Measurements from ENCODE around the gene SERPINA12.

The SERPINA12 gene

DNA sequence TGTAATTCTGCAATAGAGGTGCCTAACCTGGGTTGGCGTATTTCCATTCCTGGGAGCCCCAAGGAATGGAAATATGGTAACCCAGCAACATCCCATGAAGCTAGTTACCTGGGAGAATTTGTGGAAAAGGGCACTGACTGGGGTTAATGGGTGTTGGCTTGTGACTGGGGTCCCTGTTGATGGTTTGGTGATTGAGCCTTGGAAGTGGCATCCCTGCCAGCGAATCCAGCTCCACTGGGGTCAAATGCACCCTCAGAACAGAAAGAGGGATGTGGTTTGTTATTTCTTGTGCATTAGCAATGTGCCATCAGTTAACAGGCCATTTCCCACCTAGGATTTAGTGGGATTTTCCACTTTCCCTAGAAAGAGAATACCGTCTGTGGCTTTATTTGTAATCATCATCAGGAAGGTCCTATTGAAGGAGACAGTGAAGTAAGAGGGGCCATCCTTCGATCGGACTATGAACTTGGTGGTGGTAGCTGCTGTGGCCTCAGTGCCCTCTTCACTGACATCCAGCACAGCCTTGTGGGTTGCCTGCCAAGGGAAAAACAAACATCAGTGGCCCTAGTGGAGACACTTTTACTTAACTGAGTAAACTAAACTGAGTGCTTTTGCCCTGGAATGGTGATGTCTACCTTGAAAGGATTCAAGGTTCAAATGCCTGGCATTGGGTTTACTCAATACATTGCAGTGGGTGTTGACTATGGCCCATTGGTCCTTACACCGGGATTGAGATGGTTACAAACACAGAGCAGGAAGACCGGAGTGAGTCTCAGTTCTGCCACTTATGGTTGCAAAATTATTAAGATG lies 46.3 kb downstream of the SERPINA12 start:
- no peak for DNase-seq

GRCh38 chr14:94462219-94462551 lies 47.1 kb downstream of the SERPINA12 start:
- no peak for DNase-seq

GRCh38 chr14:94461526-94462218 lies 47.6 kb downstream of the SERPINA12 start:
- DNase-seq = no peak

DNA sequence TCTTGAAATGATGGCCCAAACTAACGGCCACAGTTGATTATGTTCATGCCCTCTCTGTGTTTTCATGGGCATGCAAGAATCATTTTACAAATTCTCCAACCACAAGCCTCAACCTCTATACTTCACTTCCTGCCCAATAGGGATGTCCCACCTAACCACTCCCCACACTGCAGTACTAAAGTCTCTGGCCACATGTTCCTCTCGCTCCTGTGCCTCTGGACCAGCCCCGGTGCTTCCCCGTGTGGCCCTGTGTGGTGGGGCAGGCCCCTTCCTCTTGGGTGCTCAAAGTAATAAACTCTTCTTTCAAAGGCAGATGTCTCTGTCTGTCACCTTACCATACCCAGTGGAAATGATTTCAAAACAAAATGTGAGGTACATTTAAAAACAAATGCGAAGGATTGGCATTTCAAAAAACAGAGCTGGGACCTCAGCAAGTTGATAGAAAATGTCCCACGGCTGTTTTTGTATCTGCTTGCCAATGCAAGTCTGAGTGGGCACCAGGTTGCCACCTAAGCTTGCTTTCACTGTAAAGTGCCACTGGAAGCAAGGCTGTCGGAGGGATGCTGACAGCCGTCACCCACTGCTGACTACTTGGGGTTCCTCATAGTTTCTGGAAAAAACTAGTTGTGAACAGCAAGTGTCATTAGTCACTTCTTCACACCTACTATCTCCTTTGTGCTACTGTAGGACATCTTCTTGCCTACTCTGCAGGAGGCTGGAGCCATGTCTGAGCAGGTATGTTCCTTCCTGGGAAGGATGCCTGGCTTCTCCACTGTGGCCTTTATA lies 48.4 kb downstream of the SERPINA12 start:
- DNase-seq = no peak

DNA sequence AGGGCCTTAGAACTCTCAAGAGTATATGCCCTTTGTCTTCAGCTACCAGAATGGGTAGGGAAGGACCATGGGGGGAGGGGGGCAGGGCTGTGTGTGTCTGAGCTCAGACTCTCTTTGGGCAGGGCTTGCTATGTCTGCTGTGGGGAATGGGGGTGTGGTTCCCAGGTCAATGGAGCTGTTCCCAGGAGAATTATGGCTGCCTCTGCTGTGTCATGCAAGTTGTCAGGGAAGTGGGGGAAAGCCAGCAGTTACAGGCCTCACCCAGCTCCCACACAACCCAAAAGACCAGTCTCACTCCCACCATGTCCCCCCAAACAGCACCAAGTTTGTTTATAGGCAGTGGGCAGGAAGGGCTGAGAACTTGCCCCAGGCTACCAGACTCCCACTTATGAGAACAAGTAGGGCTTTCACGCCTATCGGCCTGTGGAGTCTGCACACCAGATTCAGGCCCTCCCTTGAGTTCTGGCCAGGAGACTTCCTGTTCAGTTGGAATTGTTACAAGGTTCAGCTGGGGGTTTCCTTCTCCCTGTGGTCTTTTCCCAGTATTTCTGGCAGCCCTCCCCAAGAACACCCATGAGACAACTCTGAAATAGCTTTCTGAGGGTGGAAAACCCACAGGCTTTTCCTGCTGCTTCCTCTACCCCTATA lies 50.6 kb downstream of the SERPINA12 start:
- no peak for DNase-seq

- DNase-seq = no peak
These were observed 51.2 kb downstream of the SERPINA12 start for GRCh38 chr14:94458096-94458495.

GRCh38 chr14:94455928-94456327 lies 53.3 kb downstream of the SERPINA12 start:
- no peak for DNase-seq

DNA sequence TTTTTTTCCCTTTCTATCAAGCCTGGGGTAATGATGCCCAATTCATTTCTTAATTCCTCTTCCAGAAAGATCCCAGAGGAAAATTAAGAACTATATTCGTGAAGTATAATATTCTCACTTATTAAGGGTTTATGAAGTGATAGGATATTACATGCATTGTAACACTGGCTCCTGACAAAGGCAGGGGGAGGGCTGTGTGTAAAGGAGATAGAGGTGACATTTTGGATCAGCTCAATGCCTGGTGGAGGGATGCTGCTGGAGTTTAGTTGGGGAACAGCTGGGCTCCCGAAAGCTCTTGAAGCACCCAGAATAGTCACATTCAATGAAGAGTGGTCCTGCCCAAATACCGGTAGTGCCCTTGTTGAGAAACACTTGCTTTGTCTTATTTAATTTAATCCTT lies 57.4 kb downstream of the SERPINA12 start:
- DNase-seq = no peak

- no peak for DNase-seq
These were observed 58.0 kb downstream of the SERPINA12 start for GRCh38 chr14:94451091-94451771.

GRCh38 chr14:94450722-94451090 lies 58.6 kb downstream of the SERPINA12 start:
- DNase-seq = no peak

DNA sequence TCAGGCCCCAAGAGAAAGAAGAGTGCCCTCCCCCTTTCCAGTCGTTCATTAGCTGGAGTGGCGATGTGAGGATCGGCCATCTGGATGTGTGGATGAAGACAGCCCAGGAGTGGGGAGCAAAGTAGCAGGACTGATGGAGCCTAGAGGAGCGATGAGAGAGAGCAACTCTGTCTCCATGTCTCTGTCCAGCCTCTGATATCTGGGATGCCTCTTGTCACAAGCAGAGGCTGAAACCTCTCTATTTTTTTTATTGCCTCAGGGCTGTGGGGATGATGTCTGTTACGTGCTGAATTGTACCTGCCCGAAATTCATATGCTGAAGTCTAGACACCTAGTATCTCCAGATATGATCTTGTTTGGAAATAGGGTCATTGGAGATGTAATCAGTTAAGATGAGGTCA lies 59.3 kb downstream of the SERPINA12 start:
- DNase-seq = no peak

- no peak for DNase-seq
These were observed 61.0 kb downstream of the SERPINA12 start for GRCh38 chr14:94448071-94448808.

DNA sequence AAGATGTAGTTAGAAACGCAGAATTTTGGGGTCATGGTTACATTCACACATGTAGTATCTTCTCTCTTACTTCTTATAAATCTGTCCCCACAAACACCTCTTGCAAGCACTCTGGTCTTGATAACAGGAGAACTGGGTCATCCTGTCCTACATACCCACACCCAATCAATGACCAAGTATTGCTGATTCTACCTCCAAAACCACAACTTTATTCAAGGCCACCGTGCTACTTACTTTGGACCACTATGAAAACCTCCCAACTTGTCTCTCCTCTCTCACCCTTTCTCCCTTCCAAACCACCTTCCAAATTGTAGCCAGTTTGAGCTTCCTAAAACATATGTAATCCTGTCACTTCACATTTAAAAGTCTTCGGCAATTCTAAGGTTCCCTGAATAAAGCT lies 62.1 kb downstream of the SERPINA12 start:
- no peak for DNase-seq

DNA sequence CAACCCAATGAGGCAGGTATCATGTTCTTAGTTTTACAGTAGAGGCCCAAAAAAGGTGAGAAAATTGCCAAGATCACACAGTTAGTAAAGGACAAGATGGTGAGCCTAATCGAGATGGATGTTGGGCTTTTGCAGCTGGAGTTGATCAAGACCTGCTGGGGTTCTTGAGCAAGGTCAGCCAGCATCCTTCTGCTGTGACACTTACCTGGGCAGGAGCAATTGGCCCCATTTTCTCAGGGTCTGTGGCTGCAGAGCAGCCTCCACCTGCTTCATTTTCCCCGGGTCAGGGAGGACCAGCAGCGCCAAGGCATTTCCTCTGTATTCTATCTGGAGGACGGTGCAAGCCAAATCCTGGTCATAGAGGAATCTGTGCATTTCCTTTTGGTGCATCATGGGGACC lies 63.1 kb downstream of the SERPINA12 start:
- no peak for DNase-seq

DNA sequence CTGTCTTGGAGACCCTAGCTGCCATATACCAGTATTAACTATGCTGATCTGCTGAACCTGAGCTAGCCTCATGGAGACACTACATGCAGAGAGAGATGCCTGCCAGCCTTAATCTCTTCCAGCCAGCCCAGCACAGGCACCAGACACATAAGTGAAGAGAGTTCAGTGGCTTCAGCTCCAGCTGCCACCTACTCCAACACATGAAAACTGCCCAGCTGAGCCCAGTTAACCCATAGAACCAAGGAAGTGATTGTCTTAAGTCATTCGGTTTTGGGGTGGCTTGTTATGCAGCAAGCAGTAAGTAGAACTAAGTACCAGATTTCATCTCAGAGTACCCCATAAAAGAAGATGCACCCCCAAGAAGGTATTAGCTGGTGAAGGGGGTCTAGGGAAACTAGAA lies 64.3 kb downstream of the SERPINA12 start:
- DNase-seq = no peak

- no peak for DNase-seq
These were observed 67.6 kb downstream of the SERPINA12 start for GRCh38 chr14:94441531-94442205.

DNA sequence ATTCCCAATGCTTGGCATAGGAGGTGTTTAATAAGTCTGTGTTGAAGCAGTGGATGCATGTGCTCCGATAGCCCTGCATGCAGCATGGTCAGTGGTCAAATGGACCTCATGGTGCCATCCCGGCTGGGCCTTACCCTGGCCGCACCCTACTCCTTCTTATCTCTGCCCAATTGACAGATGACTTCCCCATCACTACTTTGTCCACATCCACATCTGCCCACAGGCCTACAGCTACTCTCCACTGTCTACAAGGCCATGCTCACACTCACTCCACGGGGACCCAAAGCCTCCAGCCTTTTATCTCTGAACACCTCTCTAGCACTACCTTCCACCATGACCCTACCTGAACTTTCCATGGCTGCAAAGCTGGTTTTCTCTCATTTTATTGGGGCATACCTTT lies 68.1 kb downstream of the SERPINA12 start:
- no peak for DNase-seq

- no peak for DNase-seq
These were observed 69.7 kb downstream of the SERPINA12 start for GRCh38 chr14:94439453-94440057.

Measured in CD4-positive, alpha-beta T cell treated with Interleukin-21 for 1 hour (primary cell).